Measurements from ENCODE around the gene LIFR. TPM values are rescaled to one million over a fixed set of nuclear protein-coding genes. Genes with fewer than 3 reads are reported as not detected.

Gene LIFR
- total and polyA plus RNA-seq, 2 experiments from 2014 or later = 50.2 to 83.8 TPM

- H4K20me1 ChIP-seq (ENCODE audit: insufficient read depth, poor library complexity, severe bottlenecking) = peaks cover 9% of the 10 kb centered on the region
- H2AFZ ChIP-seq = no peak overlapping the region
- H3K27ac ChIP-seq = no peak overlapping the region
- peaks cover 43% of the 10 kb centered on the region for H3K4me1 ChIP-seq (ENCODE audit: insufficient read depth)
- H3K79me2 ChIP-seq = peaks cover 94% of the 10 kb centered on the region
- no peaks in the 10 kb centered on the region for H3K9me3 ChIP-seq (ENCODE audit: low read depth)
- H3K36me3 ChIP-seq (replicated peaks; ENCODE audit: insufficient read depth, low read depth) = no peaks in the 10 kb centered on the region
- no peak overlapping the region for H3K4me2 ChIP-seq
- no peak for DNase-seq (ENCODE audit: low spot score)
- no peaks in the 10 kb centered on the region for H3K27me3 ChIP-seq
- no peak overlapping the region for H3K4me3 ChIP-seq
- no peak for TF ChIP-seq EZH2 (IDR thresholded peaks at IDR 0.05; ENCODE audit: borderline replicate concordance)
- TF ChIP-seq, protein P1, sequence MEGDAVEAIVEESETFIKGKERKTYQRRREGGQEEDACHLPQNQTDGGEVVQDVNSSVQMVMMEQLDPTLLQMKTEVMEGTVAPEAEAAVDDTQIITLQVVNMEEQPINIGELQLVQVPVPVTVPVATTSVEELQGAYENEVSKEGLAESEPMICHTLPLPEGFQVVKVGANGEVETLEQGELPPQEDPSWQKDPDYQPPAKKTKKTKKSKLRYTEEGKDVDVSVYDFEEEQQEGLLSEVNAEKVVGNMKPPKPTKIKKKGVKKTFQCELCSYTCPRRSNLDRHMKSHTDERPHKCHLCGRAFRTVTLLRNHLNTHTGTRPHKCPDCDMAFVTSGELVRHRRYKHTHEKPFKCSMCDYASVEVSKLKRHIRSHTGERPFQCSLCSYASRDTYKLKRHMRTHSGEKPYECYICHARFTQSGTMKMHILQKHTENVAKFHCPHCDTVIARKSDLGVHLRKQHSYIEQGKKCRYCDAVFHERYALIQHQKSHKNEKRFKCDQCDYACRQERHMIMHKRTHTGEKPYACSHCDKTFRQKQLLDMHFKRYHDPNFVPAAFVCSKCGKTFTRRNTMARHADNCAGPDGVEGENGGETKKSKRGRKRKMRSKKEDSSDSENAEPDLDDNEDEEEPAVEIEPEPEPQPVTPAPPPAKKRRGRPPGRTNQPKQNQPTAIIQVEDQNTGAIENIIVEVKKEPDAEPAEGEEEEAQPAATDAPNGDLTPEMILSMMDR (IDR thresholded peaks at IDR 0.05; ENCODE audit: poor library complexity) = no peak
- TF ChIP-seq EZH2phosphoT487 (IDR thresholded peaks at IDR 0.05; ENCODE audit: low read depth, severe bottlenecking, unreplicated experiment) = no peak
- no peaks in the 10 kb centered on the region for H3K9me2 ChIP-seq (replicated peaks; ENCODE audit: insufficient read depth)
- 85% methylated on average over 3 of the region's 3 CpGs for WGBS (ENCODE audit: low lambda C conversion rate, missing lambda C conversion rate)
Observed at GRCh38 chr5:38536968-38537367, 19.5 kb downstream of the LIFR start.

DNA sequence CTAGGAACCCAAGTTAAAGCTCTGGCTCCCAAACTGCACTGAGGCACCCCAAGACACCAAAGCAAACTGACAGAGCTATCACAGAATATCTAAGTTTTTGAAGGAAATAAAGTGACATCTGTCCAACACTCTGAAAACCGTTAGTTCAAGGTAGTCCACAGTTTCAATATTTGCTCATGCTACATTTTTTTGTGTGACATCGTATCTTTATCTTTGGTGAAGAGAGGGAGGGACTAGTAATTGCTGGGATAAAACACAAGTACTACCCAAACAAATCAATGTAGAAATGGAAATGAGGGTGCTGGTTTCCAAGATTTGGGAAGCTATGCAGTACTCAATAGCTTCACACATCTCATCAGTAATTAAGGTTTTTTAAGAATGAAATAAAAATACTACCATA is 20.6 kb downstream of the LIFR start:
- no peak overlapping the region for H3K4me3 ChIP-seq
- H3K27me3 ChIP-seq = no peaks in the 10 kb centered on the region
- peaks cover 43% of the 10 kb centered on the region for H3K4me1 ChIP-seq (ENCODE audit: insufficient read depth)
- H3K79me2 ChIP-seq = peaks cover 94% of the 10 kb centered on the region
- 50% methylated on average over 2 of the region's 2 CpGs for WGBS (ENCODE audit: low lambda C conversion rate, missing lambda C conversion rate)
- H3K9me3 ChIP-seq (ENCODE audit: low read depth) = no peaks in the 10 kb centered on the region
- no peak overlapping the region for H2AFZ ChIP-seq
- no peak for TF ChIP-seq EZH2 (IDR thresholded peaks at IDR 0.05; ENCODE audit: borderline replicate concordance)
- no peak for TF ChIP-seq EZH2phosphoT487 (IDR thresholded peaks at IDR 0.05; ENCODE audit: low read depth, severe bottlenecking, unreplicated experiment)
- TF ChIP-seq, protein P1 (IDR thresholded peaks at IDR 0.05; ENCODE audit: poor library complexity) = no peak
- H3K9me2 ChIP-seq (replicated peaks; ENCODE audit: insufficient read depth) = no peaks in the 10 kb centered on the region
- H3K4me2 ChIP-seq = peak overlapping the region; percentile 11
- H4K20me1 ChIP-seq (ENCODE audit: insufficient read depth, poor library complexity, severe bottlenecking) = peaks cover 7% of the 10 kb centered on the region
- H3K36me3 ChIP-seq (replicated peaks; ENCODE audit: insufficient read depth, low read depth) = no peaks in the 10 kb centered on the region
- no peak for DNase-seq (ENCODE audit: low spot score)
- peak overlapping the region; percentile 55 for H3K27ac ChIP-seq

GRCh38 chr5:38535248-38535750 is 21.1 kb downstream of the LIFR start:
- 55% methylated on average over 4 of the region's 4 CpGs for WGBS (ENCODE audit: low lambda C conversion rate, missing lambda C conversion rate)
- Histone ChIP-seq H3K36me3 (replicated peaks; ENCODE audit: insufficient read depth, low read depth) (no peaks in the 10 kb centered on the region), H3K27ac (peak overlapping the region; percentile 72), H3K9me3 (ENCODE audit: low read depth) (no peaks in the 10 kb centered on the region), H3K4me2 (peak overlapping the region; percentile 11), H3K79me2 (peaks cover 94% of the 10 kb centered on the region), H3K9me2 (replicated peaks; ENCODE audit: insufficient read depth) (no peaks in the 10 kb centered on the region), H2AFZ (no peak overlapping the region), H3K4me3 (no peak overlapping the region), H4K20me1 (ENCODE audit: insufficient read depth, poor library complexity, severe bottlenecking) (peaks cover 6% of the 10 kb centered on the region), H3K4me1 (ENCODE audit: insufficient read depth) (peaks cover 43% of the 10 kb centered on the region), H3K27me3 (no peaks in the 10 kb centered on the region)
- peak; percentile 51 for DNase-seq (ENCODE audit: low spot score)
- no peak for TF ChIP-seq EZH2phosphoT487 (IDR thresholded peaks at IDR 0.05; ENCODE audit: low read depth, severe bottlenecking, unreplicated experiment)
- no peak for TF ChIP-seq EZH2 (IDR thresholded peaks at IDR 0.05; ENCODE audit: borderline replicate concordance)
- TF ChIP-seq, protein P1 (IDR thresholded peaks at IDR 0.05; ENCODE audit: poor library complexity) = no peak

DNA sequence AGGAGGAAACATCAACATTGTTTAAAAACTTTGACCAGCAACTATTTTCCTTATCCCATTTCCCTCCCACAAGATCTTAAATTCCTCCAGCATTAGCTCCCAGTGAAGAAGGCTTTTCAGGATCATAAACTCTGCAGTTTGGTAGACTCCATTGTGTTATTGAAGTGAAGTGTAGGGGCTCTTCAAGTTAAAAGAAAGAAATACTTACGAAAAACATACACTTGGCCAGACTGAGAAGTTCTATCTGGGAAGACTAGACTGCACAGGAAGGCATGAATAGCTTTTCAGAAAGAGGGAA is 22.3 kb downstream of the LIFR start:
- TF ChIP-seq EZH2 (IDR thresholded peaks at IDR 0.05; ENCODE audit: borderline replicate concordance) (no peak), EZH2phosphoT487 (IDR thresholded peaks at IDR 0.05; ENCODE audit: low read depth, severe bottlenecking, unreplicated experiment) (no peak)
- TF ChIP-seq, protein P1 (IDR thresholded peaks at IDR 0.05; ENCODE audit: poor library complexity) = no peak
- no peaks in the 10 kb centered on the region for H3K9me3 ChIP-seq (ENCODE audit: low read depth)
- no peaks in the 10 kb centered on the region for H3K9me2 ChIP-seq (replicated peaks; ENCODE audit: insufficient read depth)
- DNase-seq (ENCODE audit: low spot score) = no peak
- H4K20me1 ChIP-seq (ENCODE audit: insufficient read depth, poor library complexity, severe bottlenecking) = peaks cover 2% of the 10 kb centered on the region
- H3K27ac ChIP-seq = peak overlapping the region; percentile 72
- peaks cover 43% of the 10 kb centered on the region for H3K4me1 ChIP-seq (ENCODE audit: insufficient read depth)
- H2AFZ ChIP-seq = no peak overlapping the region
- H3K79me2 ChIP-seq = peaks cover 92% of the 10 kb centered on the region
- 83% methylated on average over 1 of the region's 1 CpG for WGBS (ENCODE audit: low lambda C conversion rate, missing lambda C conversion rate)
- no peak overlapping the region for H3K4me3 ChIP-seq
- H3K36me3 ChIP-seq (replicated peaks; ENCODE audit: insufficient read depth, low read depth) = no peaks in the 10 kb centered on the region
- H3K4me2 ChIP-seq = peak overlapping the region; percentile 47
- H3K27me3 ChIP-seq = no peaks in the 10 kb centered on the region

Measured in hepatocyte (in vitro differentiated cells).